ENCODE data around the gene SLC35B4. TPM values are rescaled to one million over a fixed set of nuclear protein-coding genes. Genes with fewer than 3 reads are reported as not detected.
A peak's percentile ranks its signal among the peaks of the same experiment; 100 is the strongest.

SLC35B4 gene
- total RNA-seq, 1 experiment from 2014 or later = 104 TPM

DNA sequence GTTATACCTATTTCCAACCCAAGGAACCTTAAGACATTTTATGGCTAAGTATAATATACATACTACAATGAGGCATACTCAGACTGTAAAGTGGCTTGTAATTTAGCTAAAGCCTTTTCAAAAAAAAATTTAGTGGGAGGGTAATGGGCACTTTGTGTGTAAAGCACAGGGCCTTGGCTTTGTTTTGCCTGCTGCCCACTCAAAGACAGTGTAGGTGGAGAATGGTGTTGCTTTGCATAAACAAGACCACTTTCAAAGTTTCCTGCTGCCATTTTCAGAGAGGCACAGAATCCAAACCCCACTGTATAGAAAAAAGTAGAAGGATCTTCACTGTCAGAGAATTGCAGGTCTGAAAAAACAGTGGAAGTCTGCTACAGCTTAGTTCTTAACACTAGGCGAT, 21.2 kb upstream of the SLC35B4 start:
- in situ Hi-C loops (cut with HindIII; ENCODE audit: low pct_unique_long_range_greater_than_20kb, low sequenced_read_pairs) = no loop called here
- no peak for DNase-seq (ENCODE audit: low read depth, low spot score)

DNA sequence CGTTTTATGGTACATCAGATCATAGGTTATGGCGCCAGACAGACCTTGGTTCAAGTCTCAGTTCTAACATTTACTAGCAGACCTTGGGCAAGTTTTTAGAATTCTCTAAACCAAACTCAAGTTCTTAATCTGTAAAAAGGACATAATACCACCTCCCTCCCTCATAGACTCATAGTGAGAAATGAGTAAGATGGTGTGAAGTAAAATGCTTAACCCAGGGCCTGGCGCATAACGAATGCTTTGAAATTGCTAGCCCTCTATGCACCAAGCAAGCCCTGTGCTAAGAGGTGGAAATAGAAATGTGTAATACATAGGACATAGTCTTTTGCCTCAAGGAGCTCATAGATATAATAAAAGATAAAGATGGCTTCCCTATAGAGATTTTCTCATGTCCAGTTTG, 17.7 kb upstream of the SLC35B4 start:
- in situ Hi-C loops (cut with HindIII; ENCODE audit: low pct_unique_long_range_greater_than_20kb, low sequenced_read_pairs) = no loop called here
- no peak for DNase-seq (ENCODE audit: low read depth, low spot score)

DNA sequence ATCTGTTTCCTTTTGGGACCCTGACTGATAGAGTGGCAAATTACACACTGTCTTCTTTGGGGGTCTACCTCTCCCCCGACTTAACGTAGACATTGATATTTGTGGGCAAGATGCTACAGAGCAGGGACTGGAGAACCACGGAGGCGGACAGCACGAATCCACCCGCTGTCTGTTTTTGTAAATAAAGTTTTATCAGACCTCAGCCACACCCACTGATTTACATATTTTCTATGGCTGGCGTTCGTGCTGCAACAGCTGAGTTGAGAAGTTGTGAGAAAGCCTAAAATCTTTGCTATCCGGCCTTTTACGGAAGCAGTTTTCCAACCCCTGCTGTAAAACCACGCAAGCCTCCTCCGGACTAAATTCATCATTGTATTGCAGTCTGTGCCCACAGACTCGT, 17.2 kb upstream of the SLC35B4 start:
- no peak for DNase-seq (ENCODE audit: low read depth, low spot score)
- in situ Hi-C loops (cut with HindIII; ENCODE audit: low pct_unique_long_range_greater_than_20kb, low sequenced_read_pairs) = no loop called here

DNA sequence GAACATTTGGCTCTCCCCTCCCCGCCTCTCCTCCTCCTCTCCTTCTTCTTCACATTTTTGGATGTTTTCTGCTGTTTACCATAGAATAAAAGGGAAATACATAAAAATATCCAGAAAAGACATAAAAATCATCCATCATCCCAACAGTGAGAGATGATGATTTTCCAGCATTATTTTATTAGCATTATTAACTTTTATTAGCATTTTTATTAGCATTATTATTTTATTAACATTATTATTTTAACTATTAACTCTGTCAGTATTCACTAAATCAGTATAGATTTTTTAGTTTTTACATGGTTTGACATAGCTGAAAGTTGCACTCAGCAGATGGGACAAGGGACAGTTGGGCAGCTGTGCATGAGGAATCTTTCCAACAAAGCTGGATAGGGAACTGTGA, 16.2 kb upstream of the SLC35B4 start:
- no peak for DNase-seq (ENCODE audit: low read depth, low spot score)
- in situ Hi-C loops (cut with HindIII; ENCODE audit: low pct_unique_long_range_greater_than_20kb, low sequenced_read_pairs) = no loop called here

DNA sequence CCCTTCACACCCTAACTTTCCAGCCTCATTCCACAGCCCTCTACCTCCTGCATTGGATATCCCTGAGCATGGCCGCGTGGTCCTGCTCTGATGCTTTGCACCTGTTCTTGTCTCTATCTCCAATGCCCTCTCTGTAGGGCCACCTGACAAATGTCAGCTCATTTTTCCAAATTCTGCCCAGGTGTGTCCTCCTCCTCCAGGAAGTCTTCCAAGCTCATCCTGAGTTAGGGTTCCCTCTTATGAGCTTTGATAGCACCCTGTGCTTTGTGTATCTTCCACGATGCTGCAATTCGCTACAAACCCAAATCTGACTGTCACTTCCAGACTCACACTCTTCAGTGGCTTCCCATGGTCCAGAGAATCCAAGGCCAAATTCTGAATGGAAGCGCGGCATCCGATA, 14.7 kb upstream of the SLC35B4 start:
- no peak for DNase-seq (ENCODE audit: low read depth, low spot score)
- in situ Hi-C loops (cut with HindIII; ENCODE audit: low pct_unique_long_range_greater_than_20kb, low sequenced_read_pairs) = no loop called here

DNA sequence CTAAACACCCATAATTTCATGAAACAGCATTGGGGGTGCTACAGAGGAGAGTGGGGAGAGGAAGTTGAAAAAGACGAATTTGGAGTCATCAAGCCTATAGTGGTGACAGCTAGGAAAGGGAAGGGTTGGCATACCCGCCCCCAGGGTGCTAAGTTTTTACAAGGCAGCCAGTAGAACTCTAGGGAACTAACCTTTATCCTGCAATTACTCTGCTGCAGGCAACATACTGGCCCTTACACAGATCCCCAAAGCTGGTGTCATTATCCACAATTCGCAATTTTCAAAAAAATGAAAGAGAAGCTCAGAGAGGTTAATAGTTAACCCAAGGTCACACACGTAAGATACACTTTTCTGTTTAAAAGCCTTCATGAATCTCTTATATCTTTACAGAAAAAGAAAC, 14.2 kb upstream of the SLC35B4 start:
- in situ Hi-C loops (cut with HindIII; ENCODE audit: low pct_unique_long_range_greater_than_20kb, low sequenced_read_pairs) = no loop called here
- no peak for DNase-seq (ENCODE audit: low read depth, low spot score)

DNA sequence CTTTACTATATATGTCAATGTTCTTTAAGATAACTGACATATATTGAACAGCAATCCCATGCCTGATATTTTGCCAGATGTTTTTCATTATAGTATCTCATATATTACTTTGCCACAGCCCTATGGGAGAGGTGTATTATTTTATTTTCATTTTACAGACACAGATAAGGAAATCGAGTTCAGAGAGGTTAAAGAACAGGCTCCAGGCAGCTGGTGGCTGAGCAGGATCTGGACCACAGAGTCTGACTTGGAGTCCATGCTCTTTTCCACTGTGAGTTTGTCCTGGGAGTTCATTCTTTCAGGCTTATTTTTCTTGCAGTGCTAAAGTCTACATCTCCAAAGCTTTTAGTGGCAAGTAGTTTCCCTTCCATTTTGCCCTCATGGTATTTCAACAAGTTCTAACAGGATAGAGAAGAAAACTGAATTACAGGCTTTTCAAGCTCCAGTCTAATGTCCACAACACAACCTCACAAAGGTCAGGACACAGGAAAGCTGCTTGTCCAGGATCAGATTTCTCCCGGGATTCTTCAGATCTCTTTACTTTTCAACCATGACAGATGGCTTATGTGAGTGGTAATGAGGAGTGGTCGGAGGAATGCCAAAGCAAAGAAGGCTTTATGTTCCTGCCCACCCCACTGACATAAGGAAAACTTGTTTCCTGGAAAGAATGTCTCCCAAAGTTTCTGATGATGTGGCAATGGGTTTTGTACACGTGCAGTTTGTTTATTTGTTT, 13.1 kb upstream of the SLC35B4 start:
- no peak for DNase-seq (ENCODE audit: low read depth, low spot score)
- in situ Hi-C loops (cut with HindIII; ENCODE audit: low pct_unique_long_range_greater_than_20kb, low sequenced_read_pairs) = no loop called here

DNA sequence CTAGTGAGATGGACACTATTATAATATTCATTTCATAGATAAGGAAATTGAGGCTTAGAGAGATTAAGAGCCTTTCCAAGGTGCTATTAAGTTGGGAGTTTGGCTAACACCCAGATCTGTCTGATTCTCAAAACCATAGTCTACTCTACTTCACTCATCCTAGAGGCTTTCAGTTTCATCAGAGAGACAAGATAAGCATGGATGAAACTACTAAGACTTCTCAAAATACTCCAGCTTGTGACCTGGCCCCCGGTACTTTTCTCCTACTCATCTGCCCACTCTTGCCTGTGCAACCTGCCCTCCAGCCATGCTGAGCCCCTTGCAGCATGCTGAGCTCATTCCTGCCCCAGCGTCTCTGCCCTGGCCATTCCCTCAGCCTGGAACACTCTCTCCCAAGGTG, 12.2 kb upstream of the SLC35B4 start:
- in situ Hi-C loops (cut with HindIII; ENCODE audit: low pct_unique_long_range_greater_than_20kb, low sequenced_read_pairs) = no loop called here
- no peak for DNase-seq (ENCODE audit: low read depth, low spot score)

DNA sequence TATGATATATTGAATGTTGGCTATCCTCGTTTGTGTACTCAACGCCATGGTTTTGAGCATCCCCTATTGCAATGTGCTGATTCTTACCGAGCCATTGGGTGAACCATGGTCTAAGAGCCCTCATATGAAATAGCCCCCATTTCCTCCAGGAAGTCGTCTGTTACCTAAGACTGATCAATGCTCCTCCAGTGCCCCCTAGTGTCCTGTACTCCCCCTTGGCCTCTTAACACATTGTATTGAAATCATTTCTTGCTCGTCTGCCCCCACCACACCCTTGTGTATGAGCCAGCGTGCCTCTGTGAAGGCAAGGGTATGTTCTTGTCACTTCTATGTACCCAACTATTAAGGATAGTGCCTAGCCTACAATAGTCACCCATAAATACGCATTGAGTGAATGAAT, 11.2 kb upstream of the SLC35B4 start:
- DNase-seq (ENCODE audit: low read depth, low spot score) = peak; percentile 93
- in situ Hi-C loops (cut with HindIII; ENCODE audit: low pct_unique_long_range_greater_than_20kb, low sequenced_read_pairs) = no loop called here

DNA sequence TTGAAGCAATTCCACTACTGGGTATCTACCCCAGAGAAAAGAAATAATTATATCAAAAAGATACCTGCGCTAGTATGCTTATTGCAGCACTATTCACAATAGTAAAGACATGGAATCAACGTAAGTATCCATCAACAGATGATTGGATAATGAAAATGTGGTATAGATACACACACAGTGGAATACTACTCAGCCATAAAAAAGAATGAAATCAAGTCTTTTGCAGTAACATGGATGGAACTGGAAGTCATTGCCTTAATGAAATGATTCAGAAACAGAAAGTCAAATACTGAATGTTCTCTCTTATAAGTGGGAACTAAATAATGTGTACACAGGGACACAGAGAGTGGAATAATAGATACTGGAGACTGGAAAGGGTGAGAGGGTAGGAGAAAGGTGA, 7.4 kb upstream of the SLC35B4 start:
- no peak for DNase-seq (ENCODE audit: low read depth, low spot score)
- in situ Hi-C loops (cut with HindIII; ENCODE audit: low pct_unique_long_range_greater_than_20kb, low sequenced_read_pairs) = no loop called here

DNA sequence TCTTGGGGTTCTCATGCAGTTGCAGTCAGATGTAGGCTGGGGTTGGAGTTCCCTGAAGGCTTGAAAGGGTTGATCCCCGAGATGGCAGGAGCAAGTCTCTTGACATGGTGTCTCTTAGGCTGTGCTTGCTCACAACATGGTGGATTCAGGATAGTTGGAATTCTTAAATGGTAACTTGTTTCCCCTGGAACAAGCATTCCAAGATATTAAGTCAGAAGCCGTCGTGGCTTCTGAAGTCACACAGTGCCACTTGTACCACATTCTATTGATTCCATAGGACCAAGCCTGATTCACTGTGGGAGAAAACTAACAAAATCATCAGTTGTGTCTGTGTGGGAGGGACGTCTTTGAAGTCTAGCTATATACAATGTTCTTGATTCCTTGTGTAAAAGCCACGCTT, 3.5 kb upstream of the SLC35B4 start:
- in situ Hi-C loops (cut with HindIII; ENCODE audit: low pct_unique_long_range_greater_than_20kb, low sequenced_read_pairs) = no loop called here
- no peak for DNase-seq (ENCODE audit: low read depth, low spot score)

DNA sequence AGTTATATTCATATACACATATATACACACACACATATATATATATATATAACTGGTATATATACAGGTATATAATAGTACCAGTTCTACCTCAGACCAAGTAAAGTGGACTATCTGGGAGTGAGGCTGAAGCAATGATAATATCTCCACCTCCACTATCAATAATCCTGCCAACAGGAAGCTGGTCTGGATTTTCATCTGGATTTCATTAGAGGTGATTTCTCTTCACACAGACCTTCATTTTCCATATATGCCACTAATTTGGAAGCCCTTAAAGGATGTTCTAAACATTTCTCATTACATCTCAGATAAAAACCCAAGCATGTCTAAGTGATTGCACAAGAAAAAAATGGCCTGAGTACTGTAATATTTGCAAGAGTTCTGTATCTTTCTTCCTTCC, 1.7 kb upstream of the SLC35B4 start:
- in situ Hi-C loops (cut with HindIII; ENCODE audit: low pct_unique_long_range_greater_than_20kb, low sequenced_read_pairs) = no loop called here

DNA sequence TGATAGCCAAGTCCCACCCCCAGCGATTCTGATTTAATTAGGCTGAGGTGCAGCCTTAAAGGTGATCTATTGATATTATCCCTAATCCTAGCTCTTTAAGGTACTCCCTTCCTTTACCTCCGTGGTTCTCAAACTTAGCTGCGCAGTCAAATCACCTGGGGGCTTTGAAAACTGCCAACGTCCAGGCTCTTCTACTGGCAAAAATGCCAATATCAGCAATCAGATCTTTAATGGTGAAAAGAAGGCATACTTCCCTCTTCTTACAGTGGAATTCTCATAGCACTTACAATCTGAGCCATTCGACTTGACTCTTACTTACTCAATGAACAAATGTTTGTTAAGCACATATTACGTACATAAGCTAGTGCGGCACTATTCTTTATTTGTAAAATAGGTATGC, 704 bp upstream of the SLC35B4 start:
- in situ Hi-C loops (cut with HindIII; ENCODE audit: low pct_unique_long_range_greater_than_20kb, low sequenced_read_pairs) = no loop called here

More for the DNA sequence above, 1.7 kb upstream of the SLC35B4 start:
- DNase-seq (ENCODE audit: low read depth, low spot score) = no peak

DNA sequence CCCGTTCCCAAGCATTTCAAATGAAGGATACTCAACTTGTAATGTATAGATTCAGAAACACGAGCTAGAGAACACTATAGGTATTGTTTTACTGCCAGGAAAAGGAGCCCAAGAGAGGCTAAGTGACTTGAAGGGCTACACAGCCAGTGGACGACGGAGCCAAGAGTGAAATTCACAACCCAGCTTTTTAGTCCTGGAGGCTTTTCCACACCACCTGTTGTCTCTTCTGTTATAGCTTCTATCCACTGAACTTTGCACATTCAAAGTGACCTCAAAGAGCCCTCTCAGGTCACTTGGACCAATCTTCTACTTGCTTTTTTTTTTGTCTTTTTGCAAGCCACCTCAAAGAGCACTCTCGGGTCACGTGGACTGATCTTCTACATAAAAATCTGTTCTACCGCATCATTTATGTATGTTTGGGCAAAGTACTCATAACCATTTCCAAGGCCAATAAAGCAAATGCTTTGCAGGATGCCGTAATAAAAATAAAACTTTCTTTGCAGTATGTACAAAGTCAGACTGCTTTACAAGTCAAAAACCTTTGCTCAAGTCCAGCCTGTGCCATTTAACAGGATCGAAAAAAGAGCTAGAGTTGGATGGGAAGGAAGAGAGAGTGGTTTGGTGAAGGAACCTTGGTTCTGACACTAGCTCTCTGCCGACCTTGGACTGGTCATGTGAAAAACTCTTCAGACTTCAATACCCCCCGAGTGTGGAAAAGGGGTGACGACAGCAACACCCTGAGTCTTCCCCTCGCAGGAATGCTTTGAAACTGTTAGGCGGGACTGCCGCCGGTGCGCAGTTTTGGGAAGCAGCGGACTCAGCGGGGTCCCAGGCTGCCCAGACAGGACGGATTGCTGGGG, 821 bp downstream of the SLC35B4 start:
- in situ Hi-C loops (cut with HindIII; ENCODE audit: low pct_unique_long_range_greater_than_20kb, low sequenced_read_pairs) = no loop called here
- peak; percentile 58 for DNase-seq (ENCODE audit: low read depth, low spot score)

More for the DNA sequence above, 704 bp upstream of the SLC35B4 start:
- no peak for DNase-seq (ENCODE audit: low read depth, low spot score)

DNA sequence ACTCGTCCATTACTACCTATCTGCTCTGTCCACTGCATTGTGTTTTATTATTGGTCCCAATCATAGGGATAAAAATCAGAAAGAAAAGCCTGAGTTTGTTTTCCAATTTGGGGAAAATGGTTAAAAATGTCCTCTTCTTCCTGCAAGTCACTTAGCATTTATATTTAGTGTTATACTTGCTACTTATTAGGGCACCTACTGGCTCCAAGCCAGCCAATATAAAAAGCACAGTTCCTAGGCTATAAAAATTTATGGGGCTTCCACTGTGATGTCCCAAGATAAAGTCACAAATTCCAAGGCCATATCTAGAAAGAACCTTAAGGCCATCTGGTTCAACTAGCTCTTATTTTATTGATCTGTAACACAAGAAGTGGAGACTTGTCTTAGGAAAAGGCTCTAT, 3.2 kb downstream of the SLC35B4 start:
- DNase-seq (ENCODE audit: low read depth, low spot score) = no peak

DNA sequence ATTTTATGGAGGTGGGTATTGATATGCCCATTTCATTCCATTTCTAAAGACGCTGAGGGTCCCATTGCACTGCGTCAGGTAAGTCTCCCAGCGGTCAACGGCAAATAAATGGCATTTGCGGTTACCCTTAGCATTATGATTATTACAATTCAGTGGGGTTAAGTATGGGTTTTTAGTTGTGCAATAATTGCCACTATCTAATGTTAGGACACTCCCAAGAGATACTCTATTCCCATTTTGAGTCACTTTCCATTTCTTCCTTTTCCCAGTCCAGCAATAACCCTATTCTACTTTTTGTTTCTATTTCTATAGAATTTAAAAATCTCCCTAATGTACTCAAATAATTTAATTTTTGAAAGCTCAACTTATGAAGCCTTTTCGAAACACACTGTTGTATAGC, 4.0 kb downstream of the SLC35B4 start:
- DNase-seq (ENCODE audit: low read depth, low spot score) = no peak
- in situ Hi-C loops (cut with HindIII; ENCODE audit: low pct_unique_long_range_greater_than_20kb, low sequenced_read_pairs) = no loop called here

More for the DNA sequence above, 3.2 kb downstream of the SLC35B4 start:
- in situ Hi-C loops (cut with HindIII; ENCODE audit: low pct_unique_long_range_greater_than_20kb, low sequenced_read_pairs) = no loop called here

DNA sequence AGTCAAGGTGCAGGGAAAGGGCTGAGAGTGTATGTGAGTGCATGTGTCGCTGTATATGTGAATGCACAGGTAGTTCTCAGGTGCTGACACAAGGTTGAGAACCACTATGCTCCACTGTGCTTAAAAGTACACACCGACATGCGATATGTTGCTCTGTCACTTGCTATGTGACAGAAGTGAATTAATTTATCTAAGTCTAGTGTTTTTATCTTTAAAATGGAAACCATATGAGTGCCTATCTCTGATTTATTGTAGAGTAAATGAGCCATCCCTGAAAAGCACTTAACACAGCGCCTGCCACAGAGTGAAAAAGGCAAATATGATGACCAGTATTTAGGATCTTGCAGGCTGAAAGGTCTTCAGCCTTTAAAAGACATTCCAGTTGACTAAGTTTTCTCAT, 4.9 kb downstream of the SLC35B4 start:
- in situ Hi-C loops (cut with HindIII; ENCODE audit: low pct_unique_long_range_greater_than_20kb, low sequenced_read_pairs) = no loop called here
- DNase-seq (ENCODE audit: low read depth, low spot score) = no peak

DNA sequence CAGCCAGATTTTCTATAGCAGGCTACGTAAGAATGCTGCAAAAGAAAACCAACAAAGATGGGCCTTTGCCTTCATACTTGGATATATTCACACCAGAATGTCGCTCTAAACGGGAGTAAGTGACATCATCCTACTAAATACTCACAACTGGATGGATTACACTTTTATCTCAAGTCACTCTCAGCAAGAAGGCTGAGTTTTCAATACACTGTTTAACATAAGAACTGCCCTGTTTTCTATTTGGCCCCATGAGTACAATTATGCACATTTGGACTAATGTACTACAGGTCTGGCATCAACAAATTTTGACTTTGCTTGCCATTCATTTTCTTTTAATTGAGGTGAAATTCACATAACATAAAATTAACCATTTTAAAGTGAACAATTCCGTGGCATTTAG, 8.2 kb downstream of the SLC35B4 start:
- in situ Hi-C loops (cut with HindIII; ENCODE audit: low pct_unique_long_range_greater_than_20kb, low sequenced_read_pairs) = no loop called here
- no peak for DNase-seq (ENCODE audit: low read depth, low spot score)

DNA sequence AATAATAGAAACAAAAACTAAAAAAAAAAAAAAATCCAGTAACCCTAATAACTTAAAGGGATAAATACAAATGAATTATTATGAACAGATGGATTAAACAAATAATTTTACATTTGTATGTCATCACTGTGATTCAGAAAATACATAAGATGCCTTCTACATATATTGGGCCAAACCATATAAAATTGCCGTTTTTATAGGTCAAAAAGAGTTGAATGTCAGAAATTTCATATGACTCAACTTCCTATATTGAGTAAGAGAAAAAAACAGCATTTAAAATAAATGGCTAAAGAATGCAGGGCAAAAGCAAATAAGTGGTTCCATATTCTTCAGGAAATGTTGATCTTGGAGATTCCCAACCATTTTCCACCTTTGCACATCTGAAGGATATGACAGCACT, 9.4 kb downstream of the SLC35B4 start:
- in situ Hi-C loops (cut with HindIII; ENCODE audit: low pct_unique_long_range_greater_than_20kb, low sequenced_read_pairs) = no loop called here
- no peak for DNase-seq (ENCODE audit: low read depth, low spot score)

Measured in SK-MEL-5 (cell line).